ENCODE measurements around the gene PAF1. TPM values are rescaled to one million over a fixed set of nuclear protein-coding genes. Genes with fewer than 3 reads are reported as not detected.

PAF1 gene
- total and polyA plus RNA-seq, 2 donors (not counting 3 experiments of a cell fraction or from before 2014, with no cell fraction given) = 55.1 to 90.8 TPM

DNA sequence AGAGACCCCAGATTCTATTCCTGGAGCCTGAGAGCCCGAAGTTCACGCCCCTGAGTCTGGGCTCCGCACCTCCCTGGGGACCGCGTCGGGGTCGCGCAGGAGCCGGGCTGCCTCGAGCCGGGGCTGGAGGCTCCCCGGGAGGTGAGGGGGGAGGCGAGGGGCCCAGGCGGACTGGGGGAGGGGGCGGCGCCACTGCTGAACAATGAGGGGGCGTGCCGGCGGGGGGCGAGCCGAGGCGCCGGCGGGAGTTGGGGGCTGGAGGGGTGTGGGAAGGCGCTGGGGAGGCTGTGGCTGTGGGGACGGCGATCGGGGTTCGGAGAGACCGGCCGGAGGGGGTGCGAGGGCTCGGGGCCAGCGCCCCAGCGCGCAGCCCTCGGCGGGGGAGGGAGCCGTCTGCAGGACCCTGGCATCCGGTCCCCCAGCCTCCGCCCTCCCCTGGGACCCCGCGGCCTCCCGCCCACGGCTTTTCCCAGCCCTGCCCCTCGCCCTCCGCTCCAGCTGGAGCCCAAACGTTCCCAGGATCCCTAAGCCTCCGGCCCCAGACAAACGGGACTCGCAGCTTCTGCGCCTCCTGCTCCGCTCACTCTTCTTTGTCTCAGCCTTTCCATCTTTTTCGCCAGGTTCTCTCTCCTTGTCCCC lies 22.5 kb upstream of the PAF1 start:
- Histone ChIP-seq H2AFZ (ENCODE audit: low read depth, low read length) (peak overlapping the region; percentile 40), H3K9me1 (replicated peaks; ENCODE audit: control insufficient read depth, extremely low read depth, insufficient read depth, low read length) (no peaks in the 10 kb centered on the region), H3K9ac (replicated peaks; ENCODE audit: extremely low read depth, insufficient read depth, low read length) (peak overlapping the region; percentile 97), H3K27me3 (ENCODE audit: control insufficient read depth in 2 of 2, insufficient read depth in 2 of 2, low read length in 2 of 2) (no peaks in the 10 kb centered on the region), H3K27ac (ENCODE audit: insufficient read depth, low read depth, low read length) (peak overlapping the region; percentile 87), H3K9me3 (replicated peaks; ENCODE audit: control insufficient read depth, insufficient read depth, low read length) (no peaks in the 10 kb centered on the region), H3K36me3 (ENCODE audit: control insufficient read depth in 2 of 2, extremely low read depth in 1 of 2, insufficient read depth in 2 of 2, low read length in 2 of 2) (peaks cover 0 to 11% of the 10 kb centered on the region in 2 experiments), H4K20me1 (replicated peaks; ENCODE audit: control insufficient read depth, extremely low read depth, insufficient read depth, low read length) (no peaks in the 10 kb centered on the region), H3K4me2 (ENCODE audit: insufficient read depth, low read length) (peak overlapping the region; percentile 69), H3K4me3 (replicated peaks in 1 of 3; ENCODE audit: insufficient read depth in 1 of 3, low read depth in 1 of 3, low read length in 3 of 3) (peak overlapping the region; percentile 74 to 94 (median 83)), H3K4me1 (ENCODE audit: control insufficient read depth, extremely low read depth, insufficient read depth, low read length) (peaks cover 33% of the 10 kb centered on the region), H3K79me2 (ENCODE audit: control insufficient read depth, insufficient read depth, low read length) (peaks cover 18% of the 10 kb centered on the region)
- peak; percentile 71 for DNase-seq (ENCODE audit: low read depth, low spot score)
- no TSS peak for BruUV-seq (replicated peaks)
- intact Hi-C loops (cut with micrococcal nuclease) = no loop called here
- ChIA-PET POLR2A (interaction anchor here (1.6 to 2.2 kb wide), 2 partner anchors 15 to 22 kb away, joined by 10 to 18 read pairs; partner anchors contain the start of gene RPS16), CTCF (interaction anchor here (1.0 to 1.9 kb wide), 9 partner anchors 10 to 325 kb away, joined by 3 to 29 read pairs (median 4); partner anchors contain the start of genes RPS16 and SUPT5H)
- dilution Hi-C loops (cut with MboI; ENCODE audit: extremely low pct_ligation_motif_present, low sequenced_read_pairs) = no loop called here
- peak; percentile 78 for FAIRE-seq
- TF ChIP-seq GATA2 (IDR thresholded peaks at IDR 0.05; ENCODE audit: insufficient read depth, insufficient read length, low read depth, low read length) (no peak), POLR2A (IDR thresholded peaks at IDR 0.05; ENCODE audit: low read depth, low read length) (peak; percentile 62)

DNA sequence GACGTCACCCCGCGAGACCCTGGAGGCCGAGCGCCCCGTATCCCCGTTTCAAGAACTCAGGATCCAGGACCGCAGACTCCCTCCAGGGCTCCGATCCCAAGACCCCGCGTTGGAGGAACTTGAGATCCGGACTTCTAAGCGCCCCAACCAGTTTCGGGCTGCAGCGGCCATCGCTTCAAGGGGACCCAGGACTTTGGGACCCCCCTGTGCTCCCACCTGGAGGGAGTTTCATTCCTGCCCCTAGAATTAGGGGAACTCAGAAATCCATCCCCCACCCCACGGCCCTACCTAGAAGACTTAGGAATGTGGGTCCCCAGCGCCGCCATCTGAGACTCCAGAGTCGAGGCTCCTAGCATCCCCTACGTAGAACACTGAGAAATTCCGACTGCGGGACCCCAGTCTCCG lies 22.0 kb upstream of the PAF1 start:
- peak overlapping the region; percentile 38 for H2AFZ ChIP-seq (ENCODE audit: low read depth, low read length)
- H3K36me3 ChIP-seq (ENCODE audit: control insufficient read depth in 2 of 2, extremely low read depth in 1 of 2, insufficient read depth in 2 of 2, low read length in 2 of 2) = peaks cover 0 to 10% of the 10 kb centered on the region in 2 experiments
- TF ChIP-seq GATA2 (IDR thresholded peaks at IDR 0.05; ENCODE audit: insufficient read depth, insufficient read length, low read depth, low read length) (no peak), POLR2A (IDR thresholded peaks at IDR 0.05; ENCODE audit: low read depth, low read length) (peak; percentile 1), FOS (IDR thresholded peaks at IDR 0.05; ENCODE audit: borderline replicate concordance, insufficient read depth, low read length) (no peak)
- ChIA-PET POLR2A (interaction anchor here (1.9 to 2.2 kb wide), 2 partner anchors 23 kb away, joined by 15 to 18 read pairs; partner anchors contain the start of gene RPS16), CTCF (interaction anchor here (1.5 to 2.3 kb wide), 3 partner anchors 11 to 23 kb away, joined by 4 to 147 read pairs (median 13); partner anchors contain the start of gene RPS16)
- H3K4me1 ChIP-seq (ENCODE audit: control insufficient read depth, extremely low read depth, insufficient read depth, low read length) = peaks cover 38% of the 10 kb centered on the region
- H3K27me3 ChIP-seq (ENCODE audit: control insufficient read depth in 2 of 2, insufficient read depth in 2 of 2, low read length in 2 of 2) = no peaks in the 10 kb centered on the region
- peak overlapping the region; percentile 97 for H3K9ac ChIP-seq (replicated peaks; ENCODE audit: extremely low read depth, insufficient read depth, low read length)
- FAIRE-seq = no peak
- H3K9me1 ChIP-seq (replicated peaks; ENCODE audit: control insufficient read depth, extremely low read depth, insufficient read depth, low read length) = no peaks in the 10 kb centered on the region
- peaks cover 24% of the 10 kb centered on the region for H3K79me2 ChIP-seq (ENCODE audit: control insufficient read depth, insufficient read depth, low read length)
- H3K4me3 ChIP-seq (replicated peaks in 1 of 3; ENCODE audit: insufficient read depth in 1 of 3, low read depth in 1 of 3, low read length in 3 of 3) = peak overlapping the region; percentile 66 to 94 (median 83)
- dilution Hi-C loops (cut with MboI; ENCODE audit: extremely low pct_ligation_motif_present, low sequenced_read_pairs) (no loop called here), intact Hi-C loops (cut with micrococcal nuclease) (loop anchor here (1.0 kb wide), 7 partner anchors 11 to 288 kb away; partner anchors contain the start of genes EID2B, PAK4 and SAMD4B)
- no peaks in the 10 kb centered on the region for H3K9me3 ChIP-seq (replicated peaks; ENCODE audit: control insufficient read depth, insufficient read depth, low read length)
- BruUV-seq (replicated peaks) = TSS peak; percentile 27
- peak overlapping the region; percentile 87 for H3K27ac ChIP-seq (ENCODE audit: insufficient read depth, low read depth, low read length)
- H3K4me2 ChIP-seq (ENCODE audit: insufficient read depth, low read length) = peak overlapping the region; percentile 56
- no peak for DNase-seq (ENCODE audit: low read depth, low spot score)
- no peaks in the 10 kb centered on the region for H4K20me1 ChIP-seq (replicated peaks; ENCODE audit: control insufficient read depth, extremely low read depth, insufficient read depth, low read length)

All from endothelial cell of umbilical vein (primary cell).